ENCODE data around the gene ACP6.

- TF ChIP-seq CTCF (conservative IDR thresholded peaks at IDR 0.05; ENCODE audit: low read length) (no peak), EZH2phosphoT487 (IDR thresholded peaks at IDR 0.05; ENCODE audit: borderline replicate concordance, low read depth, low read length) (no peak)
These were observed 56.8 kb downstream of the ACP6 start for GRCh38 chr1:147613506-147613905.
